GM19351 (cell line): ENCODE results near the gene GPATCH4.

Source experiments
- ATAC-seq: cut with Tn5 transposase; IDR thresholded peaks from one replicate; pipeline ENCODE4 v1.9.1; 2021; ENCODE audit warnings: mild to moderate bottlenecking, moderate library complexity; ENCODE audit not compliant: unreplicated experiment

GPATCH4 gene

DNA sequence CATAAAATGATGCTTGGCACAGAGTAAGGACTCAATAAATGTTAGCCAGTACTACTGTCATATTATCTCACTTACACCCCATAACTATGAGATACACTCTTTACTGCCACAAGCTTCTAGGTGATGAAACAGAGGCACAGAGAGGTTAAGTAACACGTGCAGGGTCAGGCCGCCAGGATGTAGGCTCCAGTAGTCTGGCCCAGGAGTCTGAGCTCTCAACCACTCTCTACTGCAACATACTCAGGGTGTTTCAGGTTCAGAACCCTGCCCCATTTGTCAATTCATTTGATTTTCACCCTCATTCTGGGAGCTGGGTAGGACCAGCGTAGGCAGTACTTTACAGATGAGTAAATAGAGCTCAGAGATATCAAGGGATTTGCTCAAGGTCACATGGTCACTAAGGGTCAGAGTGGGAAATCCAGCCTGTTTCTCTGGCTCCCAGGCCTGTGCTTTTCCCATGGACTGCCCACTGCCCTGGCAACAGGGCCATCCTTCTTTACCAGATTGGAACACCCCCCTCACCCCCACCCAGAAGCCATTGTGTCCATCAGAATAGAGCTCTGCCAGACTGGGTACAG lies 50.1 kb downstream of the GPATCH4 start:
- no peak for ATAC-seq

DNA sequence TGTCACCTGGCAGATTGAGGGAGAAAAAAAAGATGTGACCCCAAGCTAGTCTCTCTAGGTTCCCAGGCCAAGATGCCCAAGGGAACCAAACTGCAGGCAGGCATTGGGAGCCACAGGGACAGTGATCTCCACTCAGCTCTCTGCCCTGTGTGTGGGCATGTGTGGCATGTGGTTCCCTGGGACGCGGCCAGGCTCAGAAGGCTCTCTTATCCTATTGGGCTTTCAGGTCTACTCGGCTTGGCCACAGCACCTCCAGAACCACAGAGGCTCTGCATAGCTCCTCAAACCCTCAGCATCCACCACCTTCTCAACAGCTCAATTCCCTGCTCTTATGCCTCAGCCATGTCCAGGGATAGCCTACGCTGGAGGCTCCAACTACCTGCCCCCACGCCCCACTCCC lies 50.9 kb downstream of the GPATCH4 start:
- ATAC-seq: no peak

DNA sequence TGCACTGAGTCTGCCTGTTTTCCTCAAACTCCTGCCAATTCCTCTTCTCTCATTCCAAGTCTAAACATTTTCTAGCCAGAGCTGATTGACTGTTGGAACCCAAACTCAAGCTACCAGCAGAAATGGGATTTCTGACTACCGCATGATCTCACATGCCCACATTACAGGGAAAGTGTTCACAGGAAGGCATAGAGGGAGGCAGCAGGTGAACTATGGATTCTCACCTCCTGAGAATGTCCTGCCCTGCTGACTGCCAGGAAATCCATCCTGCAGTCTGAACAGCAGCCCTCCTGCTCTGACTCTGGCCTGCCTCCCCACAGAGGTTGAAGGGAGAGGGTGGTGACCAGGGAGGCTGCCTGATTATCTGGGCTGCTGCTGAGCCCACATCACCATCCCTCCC lies 51.4 kb downstream of the GPATCH4 start:
- ATAC-seq: no peak

DNA sequence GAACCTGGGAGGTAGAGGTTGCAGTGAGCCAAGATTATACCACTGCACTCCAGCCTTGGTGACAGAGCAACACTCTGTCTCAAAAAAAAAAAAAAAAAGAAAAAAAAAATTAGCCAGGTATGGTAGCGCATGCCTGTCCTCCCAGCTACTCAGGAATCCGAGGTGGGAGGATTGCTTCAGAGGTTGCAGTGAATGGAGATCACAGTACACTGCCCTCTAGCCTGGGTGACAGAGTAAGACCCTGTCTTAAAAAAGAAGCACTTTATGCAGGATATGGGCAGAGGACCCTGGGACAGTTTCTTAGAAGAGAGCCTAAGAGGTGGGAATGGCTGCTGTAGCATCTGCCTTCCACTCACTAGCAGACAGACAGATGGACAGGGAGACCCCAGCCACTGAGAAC lies 51.9 kb downstream of the GPATCH4 start:
- no peak for ATAC-seq

DNA sequence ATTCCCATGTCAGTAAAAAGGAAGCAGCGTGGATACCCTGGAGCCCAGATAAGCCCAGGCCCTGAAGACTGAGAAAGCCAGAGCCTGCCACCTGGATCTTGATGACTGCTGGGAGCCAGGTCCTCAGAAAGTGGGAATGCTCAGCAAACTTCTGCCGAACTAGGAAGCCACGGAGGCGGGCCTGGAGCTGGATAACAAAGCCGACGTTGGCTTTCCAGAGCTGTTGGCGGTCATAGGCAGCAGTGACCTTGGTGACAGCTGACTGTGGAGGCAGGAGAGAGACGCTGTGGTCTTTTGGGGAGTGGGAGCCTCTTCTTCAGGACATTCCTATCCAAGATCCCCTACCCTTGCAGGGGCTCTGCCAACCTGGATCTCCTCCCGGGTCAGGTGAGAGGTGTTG lies 53.3 kb downstream of the GPATCH4 start:
- ATAC-seq: no peak

DNA sequence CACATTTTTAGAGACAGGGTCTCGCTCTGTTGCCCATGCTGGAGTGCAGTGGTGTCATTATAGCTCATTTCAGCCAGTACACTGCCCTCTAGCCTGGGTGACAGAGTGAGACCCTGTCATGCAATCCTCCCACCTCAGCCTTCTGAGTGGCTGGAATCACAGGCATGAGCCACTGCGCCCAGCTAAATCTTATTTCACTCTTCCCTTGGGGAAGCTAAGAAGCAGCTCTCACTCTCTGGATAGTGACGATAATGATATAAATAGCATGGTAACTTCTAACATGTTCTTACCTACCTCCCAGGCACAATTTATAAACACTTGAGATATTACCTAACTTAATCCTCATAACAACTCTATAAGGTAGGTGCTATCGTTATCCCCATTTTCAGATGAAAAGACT lies 53.8 kb downstream of the GPATCH4 start:
- ATAC-seq: no peak

DNA sequence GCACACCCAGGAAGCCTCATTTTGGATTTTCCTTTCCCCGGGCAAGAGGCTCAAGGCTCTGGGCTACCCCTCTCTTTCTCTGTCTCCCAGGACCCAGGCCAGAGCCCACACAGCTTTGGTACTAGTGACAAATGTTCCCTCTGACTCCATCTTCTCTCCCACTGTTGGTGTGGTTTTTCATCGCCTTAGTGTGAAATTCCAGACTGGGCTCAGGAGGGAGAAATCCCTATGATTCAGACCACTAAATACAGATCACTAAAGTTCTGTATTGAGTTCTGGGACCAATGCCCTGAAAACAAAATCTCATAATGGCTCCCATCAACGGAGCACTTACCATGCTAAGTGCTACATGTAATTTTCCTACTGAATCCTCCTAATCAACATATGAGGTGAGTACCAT lies 55.0 kb downstream of the GPATCH4 start:
- ATAC-seq: no peak

DNA sequence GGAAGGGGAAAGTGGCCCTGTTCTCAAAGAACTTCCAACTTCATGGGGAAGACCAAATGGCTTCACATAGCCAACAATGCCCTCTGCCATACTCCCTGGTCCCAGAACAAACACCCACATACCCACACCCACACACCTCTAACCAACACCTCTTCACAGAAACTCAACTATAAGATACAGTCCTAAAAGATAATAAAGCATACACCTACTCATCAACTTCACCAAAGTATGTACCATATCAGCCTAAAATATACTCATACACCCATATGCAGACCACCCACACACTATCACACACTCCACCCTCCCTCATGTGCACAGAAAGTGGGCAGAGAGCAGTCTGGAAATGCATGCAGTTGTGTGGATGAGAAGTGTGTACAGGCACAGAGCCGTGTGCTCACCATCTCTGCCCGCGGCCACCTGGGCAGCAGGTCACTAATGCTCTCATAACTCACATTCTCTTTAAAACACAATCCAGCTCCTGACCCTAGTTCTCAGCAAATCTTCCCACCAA lies 56.6 kb downstream of the GPATCH4 start:
- ATAC-seq: no peak
